ENCODE data around the gene IL1RN.

Gene IL1RN

GRCh38 chr2:113127646-113128570, 510 bp downstream of the IL1RN start:
- TF ChIP-seq CTCF (IDR thresholded peaks at IDR 0.05; ENCODE audit: control insufficient read depth, extremely low read depth, insufficient read depth), result no peak
- DNase-seq (ENCODE audit: low read depth), result no peak
- H3K4me3 ChIP-seq (ENCODE audit: low read depth, low read length), result no peak overlapping the region

GRCh38 chr2:113129519-113130078, 2.2 kb downstream of the IL1RN start:
- no peak for TF ChIP-seq CTCF (IDR thresholded peaks at IDR 0.05; ENCODE audit: control insufficient read depth, extremely low read depth, insufficient read depth)
- no peak overlapping the region for H3K4me3 ChIP-seq (ENCODE audit: low read depth, low read length)
- no peak for DNase-seq (ENCODE audit: low read depth)

- DNase-seq (ENCODE audit: low read depth), result no peak
- no peak for TF ChIP-seq CTCF (IDR thresholded peaks at IDR 0.05; ENCODE audit: control insufficient read depth, extremely low read depth, insufficient read depth)
- H3K4me3 ChIP-seq (ENCODE audit: low read depth, low read length), result no peak overlapping the region
Measured at GRCh38 chr2:113131352-113132185, 4.2 kb downstream of the IL1RN start.

- H3K4me3 ChIP-seq (ENCODE audit: low read depth, low read length), result no peak overlapping the region
- DNase-seq (ENCODE audit: low read depth), result no peak
- no peak for TF ChIP-seq CTCF (IDR thresholded peaks at IDR 0.05; ENCODE audit: control insufficient read depth, extremely low read depth, insufficient read depth)
Measured at GRCh38 chr2:113132414-113133021, 5.1 kb downstream of the IL1RN start.

GRCh38 chr2:113133704-113134598, 6.6 kb downstream of the IL1RN start:
- DNase-seq (ENCODE audit: low read depth), result no peak
- H3K4me3 ChIP-seq (ENCODE audit: low read depth, low read length), result no peak overlapping the region
- no peak for TF ChIP-seq CTCF (IDR thresholded peaks at IDR 0.05; ENCODE audit: control insufficient read depth, extremely low read depth, insufficient read depth)

GRCh38 chr2:113134717-113135116, 7.3 kb downstream of the IL1RN start:
- TF ChIP-seq CTCF (IDR thresholded peaks at IDR 0.05; ENCODE audit: control insufficient read depth, extremely low read depth, insufficient read depth), result no peak
- no peak for DNase-seq (ENCODE audit: low read depth)
- H3K4me3 ChIP-seq (ENCODE audit: low read depth, low read length), result no peak overlapping the region
